PC-9 (cell line): Measurements from ENCODE around the gene SLC22A3. TPM values are rescaled to one million over a fixed set of nuclear protein-coding genes. Genes with fewer than 3 reads are reported as not detected.

Experiments used
- BruUV-seq: library from RNA; stranded (reverse); fragments of 400-500 nt; replicated peaks from 2 replicates; lab custom pipeline; 2021; lab: Mats Ljungman, UMichigan
- CTCF ChIA-PET: fragments of 300-600 bp; sonication (Branson Sonifier 250); formaldehyde crosslinking; loops from one replicate; lab custom pipeline; 2022; ENCODE audit warnings: antibody characterized with exemption; lab: Charles Lee
- POLR2A ChIA-PET: fragments of 300-600 bp; sonication (Branson Sonifier 250); formaldehyde crosslinking; loops from one replicate; lab custom pipeline; 2022; ENCODE audit warnings: antibody characterized with exemption; ENCODE audit not compliant: unreplicated experiment; lab: Charles Lee
- DNase-seq, 2 experiments: peaks; one replicate each; pipeline versions ENCODE4 v3.0.0 to v3.0.0-alpha.2; 2015 to 2022; ENCODE audit warnings: mixed read lengths in 1 of 2
- H2AFZ ChIP-seq: fragments of 200-600 bp; sonication (generic); 2 replicates; pipeline ENCODE4 v1.8.1; 2017; ENCODE audit warnings: antibody characterized with exemption
- H3F3A ChIP-seq: fragments of 200-600 bp; sonication (generic); 2 replicates; pipeline ENCODE4 v1.8.1; 2017; ENCODE audit warnings: antibody characterized with exemption, mild to moderate bottlenecking, low read depth; ENCODE audit not compliant: insufficient read depth
- H3K27ac ChIP-seq: fragments of 200-600 bp; sonication (generic); 2 replicates; pipeline ENCODE4 v1.6.1; 2016; ENCODE audit warnings: mixed run types
- H3K27me3 ChIP-seq: fragments of 200-600 bp; sonication (generic); 2 replicates; pipeline ENCODE4 v1.6.1; 2016; ENCODE audit warnings: low read depth, mixed run types; ENCODE audit not compliant: insufficient read depth
- H3K36me3 ChIP-seq: fragments of 200-600 bp; sonication (generic); 2 replicates; pipeline ENCODE4 v1.6.1; 2016; ENCODE audit warnings: low read depth, mixed run types
- H3K4me1 ChIP-seq: fragments of 200-600 bp; sonication (generic); replicated peaks from 2 replicates; pipeline ENCODE4 v1.6.1; 2016; ENCODE audit warnings: mixed run types; ENCODE audit not compliant: insufficient read depth
- H3K4me2 ChIP-seq: fragments of 200-600 bp; sonication (generic); 2 replicates; pipeline ENCODE4 v1.6.1; 2017; ENCODE audit warnings: mixed run types
- H3K4me3 ChIP-seq: fragments of 200-600 bp; sonication (generic); 2 replicates; pipeline ENCODE4 v1.6.1; 2016; ENCODE audit warnings: mixed run types
- H3K79me2 ChIP-seq: fragments of 200-600 bp; sonication (generic); 2 replicates; pipeline ENCODE4 v1.6.1; 2017; ENCODE audit warnings: low read depth, mixed run types
- H3K9me2 ChIP-seq: fragments of 200-600 bp; sonication (generic); 2 replicates; pipeline ENCODE4 v1.8.1; 2017; ENCODE audit warnings: mild to moderate bottlenecking; ENCODE audit not compliant: insufficient read depth
- H3K9me3 ChIP-seq: fragments of 200-600 bp; sonication (generic); 2 replicates; pipeline ENCODE4 v1.8.1; 2016; ENCODE audit warnings: low read depth; ENCODE audit not compliant: insufficient read depth
- H4K20me1 ChIP-seq: fragments of 200-600 bp; sonication (generic); 2 replicates; pipeline ENCODE4 v1.8.1; 2017; ENCODE audit not compliant: insufficient read depth
- EZH2 ChIP-seq: fragments of 200-600 bp; sonication (generic); IDR thresholded peaks from 2 replicates; pipeline ENCODE4 v1.8.0; 2017; ENCODE audit warnings: antibody characterized with exemption, low read depth
- intact Hi-C: fragments of 100-400 bp; cut with micrococcal nuclease; formaldehyde crosslinking; loops from one replicate; pipeline ENCODE4 v1.10.0; 2022; ENCODE audit not compliant: unreplicated experiment
- total RNA-seq: library from RNA; stranded (reverse); gene quantifications from 2 replicates; pipeline ENCODE4 v1.2.3, GENCODE V29; 2021
- TF ChIP-seq, protein P1 (sequence below): fragments of 200-600 bp; sonication (generic); conservative IDR thresholded peaks from 2 replicates; pipeline ENCODE4 v1.6.1; 2017; ENCODE audit warnings: mixed run types, antibody characterized with exemption, mild to moderate bottlenecking, moderate library complexity

The SLC22A3 gene
- total RNA-seq, 1 experiment from 2014 or later = not detected

- DNase-seq = no peak
- intact Hi-C loops = no loop called here
- H3K9me2 ChIP-seq = no peaks in the 10 kb centered on the region
- H3K36me3 ChIP-seq = no peaks in the 10 kb centered on the region
- TF ChIP-seq, protein P1, sequence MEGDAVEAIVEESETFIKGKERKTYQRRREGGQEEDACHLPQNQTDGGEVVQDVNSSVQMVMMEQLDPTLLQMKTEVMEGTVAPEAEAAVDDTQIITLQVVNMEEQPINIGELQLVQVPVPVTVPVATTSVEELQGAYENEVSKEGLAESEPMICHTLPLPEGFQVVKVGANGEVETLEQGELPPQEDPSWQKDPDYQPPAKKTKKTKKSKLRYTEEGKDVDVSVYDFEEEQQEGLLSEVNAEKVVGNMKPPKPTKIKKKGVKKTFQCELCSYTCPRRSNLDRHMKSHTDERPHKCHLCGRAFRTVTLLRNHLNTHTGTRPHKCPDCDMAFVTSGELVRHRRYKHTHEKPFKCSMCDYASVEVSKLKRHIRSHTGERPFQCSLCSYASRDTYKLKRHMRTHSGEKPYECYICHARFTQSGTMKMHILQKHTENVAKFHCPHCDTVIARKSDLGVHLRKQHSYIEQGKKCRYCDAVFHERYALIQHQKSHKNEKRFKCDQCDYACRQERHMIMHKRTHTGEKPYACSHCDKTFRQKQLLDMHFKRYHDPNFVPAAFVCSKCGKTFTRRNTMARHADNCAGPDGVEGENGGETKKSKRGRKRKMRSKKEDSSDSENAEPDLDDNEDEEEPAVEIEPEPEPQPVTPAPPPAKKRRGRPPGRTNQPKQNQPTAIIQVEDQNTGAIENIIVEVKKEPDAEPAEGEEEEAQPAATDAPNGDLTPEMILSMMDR = no peak
- TF ChIP-seq EZH2 = no peak
- peaks cover 4% of the 10 kb centered on the region; the same call in 1 of the 2 replicates for H3K9me3 ChIP-seq
- no peak overlapping the region; the same call in 1 of the 2 replicates for H2AFZ ChIP-seq
- H3K4me3 ChIP-seq = no peak overlapping the region
- no peaks in the 10 kb centered on the region for H3K27me3 ChIP-seq
- no peaks in the 10 kb centered on the region for H3F3A ChIP-seq
- H3K79me2 ChIP-seq = no peaks in the 10 kb centered on the region
- no peak overlapping the region for H3K27ac ChIP-seq
- no peak overlapping the region for H3K4me2 ChIP-seq
- no peaks in the 10 kb centered on the region for H3K4me1 ChIP-seq
- BruUV-seq = no TSS peak
- ChIA-PET POLR2A (no interaction called here), CTCF (no interaction called here)
- no peaks in the 10 kb centered on the region for H4K20me1 ChIP-seq
Observed at GRCh38 chr6:160431791-160432404, 83.7 kb downstream of the SLC22A3 start.

GRCh38 chr6:160435935-160436334, 87.8 kb downstream of the SLC22A3 start:
- BruUV-seq = no TSS peak
- TF ChIP-seq EZH2 = no peak
- TF ChIP-seq, protein P1 = no peak
- no peak for DNase-seq
- no peaks in the 10 kb centered on the region for H3K9me2 ChIP-seq
- no peaks in the 10 kb centered on the region for H3K27me3 ChIP-seq
- H3K9me3 ChIP-seq = peaks cover 4% of the 10 kb centered on the region; the same call in 1 of the 2 replicates
- intact Hi-C loops = no loop called here
- no peaks in the 10 kb centered on the region for H3F3A ChIP-seq
- ChIA-PET CTCF (no interaction called here), POLR2A (no interaction called here)
- no peak overlapping the region for H3K4me2 ChIP-seq
- H3K4me3 ChIP-seq = no peak overlapping the region
- H2AFZ ChIP-seq = no peak overlapping the region
- no peaks in the 10 kb centered on the region for H4K20me1 ChIP-seq
- H3K4me1 ChIP-seq = no peaks in the 10 kb centered on the region
- no peaks in the 10 kb centered on the region for H3K36me3 ChIP-seq
- H3K79me2 ChIP-seq = no peaks in the 10 kb centered on the region
- H3K27ac ChIP-seq = no peak overlapping the region

GRCh38 chr6:160437154-160437553, 89.0 kb downstream of the SLC22A3 start:
- no peak for DNase-seq
- intact Hi-C loops = no loop called here
- Histone ChIP-seq H4K20me1 (no peaks in the 10 kb centered on the region), H3K9me3 (peaks cover under 1% of the 10 kb centered on the region; the same call in 1 of the 2 replicates), H3K79me2 (no peaks in the 10 kb centered on the region), H3K9me2 (no peaks in the 10 kb centered on the region), H3K4me1 (no peaks in the 10 kb centered on the region), H2AFZ (no peak overlapping the region), H3K4me2 (no peak overlapping the region), H3K27ac (no peak overlapping the region), H3K4me3 (no peak overlapping the region), H3K36me3 (no peaks in the 10 kb centered on the region), H3F3A (no peaks in the 10 kb centered on the region), H3K27me3 (no peaks in the 10 kb centered on the region)
- CTCF ChIA-PET = no interaction called here
- TF ChIP-seq, protein P1 = no peak
- TF ChIP-seq EZH2 = no peak
- BruUV-seq = no TSS peak
- POLR2A ChIA-PET = no interaction called here
